Kidney epithelial cell (primary cell): ENCODE results near the gene AGAP3. TPM values are rescaled to one million over a fixed set of nuclear protein-coding genes. Genes with fewer than 3 reads are reported as not detected.

Experiments
- DNase-seq: peaks from one replicate; pipeline ENCODE4 v3.0.0-alpha.2; 2010; ENCODE audit warnings: low read depth
- H3K27me3 ChIP-seq: 2 replicates; pipeline ENCODE4 v1.6.0; 2011; ENCODE audit warnings: low read length; ENCODE audit not compliant: control insufficient read depth, insufficient read depth
- H3K36me3 ChIP-seq: 2 replicates; pipeline ENCODE4 v1.5.1; 2011; ENCODE audit warnings: low read length; ENCODE audit not compliant: control insufficient read depth, insufficient read depth
- H3K4me3 ChIP-seq: 2 replicates; pipeline ENCODE4 v1.5.1; 2011; ENCODE audit warnings: low read depth, mild to moderate bottlenecking, control low read depth, low read length
- CTCF ChIP-seq: IDR thresholded peaks from 2 replicates; pipeline ENCODE4 v1.5.1; 2011; ENCODE audit warnings: mild to moderate bottlenecking, moderate library complexity, low read length, control low read depth, inconsistent platforms; ENCODE audit not compliant: insufficient read depth, poor library complexity, severe bottlenecking
- total RNA-seq: library from RNA; depleted of rRNA; stranded (reverse); fragments of >200 nt; gene quantifications from 2 replicates; pipeline ENCODE4 v1.2.3, GENCODE V29; 2015

Gene AGAP3
- total RNA-seq, 1 donor from 2014 or later = 77.4 TPM

- TF ChIP-seq CTCF = no peak
- Histone ChIP-seq H3K36me3 (no peaks in the 10 kb centered on the region), H3K27me3 (peaks cover 9% of the 10 kb centered on the region), H3K4me3 (no peak overlapping the region)
- no peak for DNase-seq
Observed at GRCh38 chr7:151043959-151044358, 42.3 kb upstream of the AGAP3 start.

- H3K36me3 ChIP-seq = no peaks in the 10 kb centered on the region
Observed at GRCh38 chr7:151045262-151045661, 41.0 kb upstream of the AGAP3 start.

GRCh38 chr7:151045967-151046366, 40.3 kb upstream of the AGAP3 start:
- Histone ChIP-seq H3K27me3 (peaks cover 29% of the 10 kb centered on the region), H3K4me3 (no peak overlapping the region), H3K36me3 (no peaks in the 10 kb centered on the region)
- no peak for DNase-seq
- no peak for TF ChIP-seq CTCF

More at GRCh38 chr7:151045262-151045661, 41.0 kb upstream of the AGAP3 start:
- TF ChIP-seq CTCF = no peak
- H3K27me3 ChIP-seq = peaks cover 22% of the 10 kb centered on the region
- no peak for DNase-seq
- H3K4me3 ChIP-seq = no peak overlapping the region

GRCh38 chr7:151046603-151047573, 39.4 kb upstream of the AGAP3 start:
- H3K36me3 ChIP-seq = no peaks in the 10 kb centered on the region
- no peak for DNase-seq
- TF ChIP-seq CTCF = no peak
- H3K4me3 ChIP-seq = no peak overlapping the region
- peaks cover 32% of the 10 kb centered on the region for H3K27me3 ChIP-seq

GRCh38 chr7:151047976-151048815, 38.1 kb upstream of the AGAP3 start, which contains the start of gene ASIC3:
TSS of gene ASIC3 (plus strand) at chr7:151048531. CDS start at chr7:151048886, 355 bp downstream.
- no peak for TF ChIP-seq CTCF
- peaks cover 32% of the 10 kb centered on the region for H3K27me3 ChIP-seq
- DNase-seq = no peak
- no peak within 1 kb of the TSS for H3K4me3 ChIP-seq
- H3K36me3 ChIP-seq = no peaks in the 10 kb centered on the region
